ENCODE data around the gene CATSPERD. TPM values are rescaled to one million over a fixed set of nuclear protein-coding genes. Genes with fewer than 3 reads are reported as not detected.
A peak's percentile ranks its signal among the peaks of the same experiment; 100 is the strongest.

The CATSPERD gene
- total and polyA plus RNA-seq, 9 donors: 0.67 to 4.5 TPM; not detected in 7

GRCh38 chr19:5803441-5803751 lies 83.0 kb downstream of the CATSPERD start:
- DNase-seq: no peak
- intact Hi-C loops (cut with DNase I): loop anchor here in 2 of 4 donors (5.0 to 10.0 kb wide), 2 partner anchors 89 to 91 kb away; no protein-coding TSS in a partner anchor

GRCh38 chr19:5803752-5804515 lies 83.5 kb downstream of the CATSPERD start:
- H3K36me3 ChIP-seq: no peaks in the 10 kb centered on the region
- H3K9me3 ChIP-seq: no peaks in the 10 kb centered on the region
- TF ChIP-seq CTCF (IDR thresholded peaks at IDR 0.05) (peak; percentile 35 to 57 (median 48)), EP300 (IDR thresholded peaks at IDR 0.05) (no peak)
- H3K4me3 ChIP-seq: no peak overlapping the region
- no peaks in the 10 kb centered on the region for H3K27me3 ChIP-seq
- DNase-seq: peak; percentile 46 to 85 (median 68)
- intact Hi-C loops (cut with DNase I): loop anchor here in 2 of 4 donors (5.0 to 10.0 kb wide), 2 partner anchors 88 to 91 kb away; no protein-coding TSS in a partner anchor
- 1 to 2% (median 2%) methylated on average over 39 to 54 of the region's 54 CpGs for WGBS, 3 donors
- H3K4me1 ChIP-seq (ENCODE audit: insufficient read depth): peaks cover 8% of the 10 kb centered on the region
- no peak overlapping the region for H3K27ac ChIP-seq

More at GRCh38 chr19:5803441-5803751, 83.0 kb downstream of the CATSPERD start:
- Histone ChIP-seq H3K27ac (no peak overlapping the region), H3K9me3 (no peaks in the 10 kb centered on the region), H3K4me1 (ENCODE audit: insufficient read depth) (peaks cover 8% of the 10 kb centered on the region), H3K4me3 (no peak overlapping the region), H3K27me3 (no peaks in the 10 kb centered on the region), H3K36me3 (no peaks in the 10 kb centered on the region)
- WGBS, 3 donors: 5 to 9% (median 6%) methylated on average over 8 of the region's 8 CpGs
- no peak for TF ChIP-seq CTCF (IDR thresholded peaks at IDR 0.05)
- TF ChIP-seq EP300 (IDR thresholded peaks at IDR 0.05): no peak
- no peak for TF ChIP-seq POLR2A (IDR thresholded peaks at IDR 0.05)

GRCh38 chr19:5804516-5805461 lies 84.4 kb downstream of the CATSPERD start, which contains the start of gene NRTN:
Gene NRTN, plus strand, starts transcription at chr19:5805067. Its CDS starts 19,099 bp downstream, at chr19:5824166.
- WGBS, 3 donors: 1 to 3% (median 2%) methylated on average over 33 to 87 of the region's 107 CpGs
- H3K4me3 ChIP-seq: no peak within 1 kb of the TSS
- no peak within 1 kb of the TSS for H3K27ac ChIP-seq
- TF ChIP-seq EP300 (IDR thresholded peaks at IDR 0.05): no peak
- no peak for TF ChIP-seq POLR2A (IDR thresholded peaks at IDR 0.05)
- TF ChIP-seq CTCF (IDR thresholded peaks at IDR 0.05): no peak
- intact Hi-C loops (cut with DNase I): loop anchor here in 2 of 4 donors (5.0 to 10.0 kb wide), 2 partner anchors 88 to 90 kb away; no protein-coding TSS in a partner anchor
- DNase-seq: peak in 1 of 5 donors; percentile 34
- H3K9me3 ChIP-seq: no peaks in the 10 kb centered on the region
- H3K4me1 ChIP-seq (ENCODE audit: insufficient read depth): peaks cover 2% of the 10 kb centered on the region
- no peaks in the 10 kb centered on the region for H3K27me3 ChIP-seq
- no peaks in the 10 kb centered on the region for H3K36me3 ChIP-seq

- no peak overlapping the region for H3K27ac ChIP-seq
- peaks cover 2% of the 10 kb centered on the region for H3K4me1 ChIP-seq (ENCODE audit: insufficient read depth)
- intact Hi-C loops (cut with DNase I): loop anchor here in 1 of 4 donors (10.0 kb wide), 1 partner anchor 89 kb away; no protein-coding TSS in a partner anchor
- WGBS, 3 donors: 2 to 4% (median 3%) methylated on average over 18 to 46 of the region's 46 CpGs
- no peaks in the 10 kb centered on the region for H3K9me3 ChIP-seq
- H3K4me3 ChIP-seq: no peak overlapping the region
- no peaks in the 10 kb centered on the region for H3K27me3 ChIP-seq
- no peak for TF ChIP-seq POLR2A (IDR thresholded peaks at IDR 0.05)
- no peak for TF ChIP-seq EP300 (IDR thresholded peaks at IDR 0.05)
- TF ChIP-seq CTCF (IDR thresholded peaks at IDR 0.05): peak in 1 of 3 donors; percentile 33
- DNase-seq: peak in 3 of 5 donors; percentile 36 to 63 (median 36)
- no peaks in the 10 kb centered on the region for H3K36me3 ChIP-seq
Observed at GRCh38 chr19:5805462-5806132, 85.2 kb downstream of the CATSPERD start.

Measured in ovary (tissue), 9 donors.